ENCODE results near the gene ATP8B3. TPM values are rescaled to one million over a fixed set of nuclear protein-coding genes. Genes with fewer than 3 reads are reported as not detected.

Gene ATP8B3
- total and polyA plus RNA-seq, 9 of the 15 experiments (the other 6 are each of a cell fraction or from before 2014, with no cell fraction given) = 1.2 to 12.3 (median 3.8) TPM

DNA sequence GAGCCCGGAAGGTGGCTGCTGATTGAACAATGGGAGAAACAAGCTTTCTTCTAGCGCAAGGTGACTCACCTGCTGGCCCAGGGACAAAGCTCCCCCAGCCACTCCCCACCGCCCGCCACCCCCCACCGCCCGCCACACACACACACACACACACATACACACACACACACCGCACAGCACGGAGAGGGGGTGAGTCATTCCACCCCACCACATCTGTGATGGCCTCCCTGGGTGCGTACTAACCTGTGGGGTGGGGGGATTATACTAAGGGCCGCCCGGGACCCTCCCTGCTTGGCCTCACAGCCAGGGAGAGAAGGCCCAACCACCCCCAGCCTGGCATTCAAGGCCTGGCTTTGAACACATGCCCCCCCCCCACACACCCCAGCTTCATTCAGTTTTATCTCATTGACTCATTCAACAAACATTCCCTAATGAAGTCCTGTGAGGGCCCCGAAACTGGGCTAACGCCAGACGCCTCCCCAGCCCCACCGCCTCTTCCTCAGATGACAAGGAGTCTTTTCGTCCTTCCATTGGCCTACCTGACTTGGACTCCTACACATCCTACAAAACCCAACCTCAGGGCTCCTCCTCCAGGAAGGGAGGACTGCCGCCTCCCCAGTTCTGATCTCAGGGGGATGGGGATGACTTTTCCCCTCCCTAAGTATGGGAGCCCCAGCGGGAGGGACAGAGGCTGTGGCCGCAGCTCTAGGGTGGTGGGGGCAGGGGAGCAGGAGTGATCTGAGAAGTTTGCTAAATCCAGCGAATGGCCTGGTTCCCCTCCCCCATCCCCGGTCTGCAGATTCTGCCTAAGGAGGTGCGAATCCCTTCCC is 64.6 kb downstream of the ATP8B3 start (continued):
- TF ChIP-seq, protein P1, sequence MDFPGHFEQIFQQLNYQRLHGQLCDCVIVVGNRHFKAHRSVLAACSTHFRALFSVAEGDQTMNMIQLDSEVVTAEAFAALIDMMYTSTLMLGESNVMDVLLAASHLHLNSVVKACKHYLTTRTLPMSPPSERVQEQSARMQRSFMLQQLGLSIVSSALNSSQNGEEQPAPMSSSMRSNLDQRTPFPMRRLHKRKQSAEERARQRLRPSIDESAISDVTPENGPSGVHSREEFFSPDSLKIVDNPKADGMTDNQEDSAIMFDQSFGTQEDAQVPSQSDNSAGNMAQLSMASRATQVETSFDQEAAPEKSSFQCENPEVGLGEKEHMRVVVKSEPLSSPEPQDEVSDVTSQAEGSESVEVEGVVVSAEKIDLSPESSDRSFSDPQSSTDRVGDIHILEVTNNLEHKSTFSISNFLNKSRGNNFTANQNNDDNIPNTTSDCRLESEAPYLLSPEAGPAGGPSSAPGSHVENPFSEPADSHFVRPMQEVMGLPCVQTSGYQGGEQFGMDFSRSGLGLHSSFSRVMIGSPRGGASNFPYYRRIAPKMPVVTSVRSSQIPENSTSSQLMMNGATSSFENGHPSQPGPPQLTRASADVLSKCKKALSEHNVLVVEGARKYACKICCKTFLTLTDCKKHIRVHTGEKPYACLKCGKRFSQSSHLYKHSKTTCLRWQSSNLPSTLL (IDR thresholded peaks at IDR 0.05) = no peak
- TF ChIP-seq RFX5 (IDR thresholded peaks at IDR 0.05; ENCODE audit: low read depth, low read length) = no peak
- TF ChIP-seq MAX (CRISPR knock-in tag; IDR thresholded peaks at IDR 0.05) = peak; percentile 17; the same call in 1 of the 2 replicates
- TF ChIP-seq YY1 (IDR thresholded peaks at IDR 0.05; ENCODE audit: borderline replicate concordance in 1 of 3, control insufficient read depth in 1 of 3, extremely low read depth in 1 of 3, insufficient read depth in 3 of 3, insufficient read length in 1 of 3, insufficient replicate concordance in 2 of 3, low read depth in 1 of 3, low read length in 2 of 3) = peak in 2 of 3 experiments; percentile 39 to 70
- TF ChIP-seq XRCC3 (IDR thresholded peaks at IDR 0.05) = no peak
- no peak for TF ChIP-seq GATA2 (CRISPR knock-in tag; IDR thresholded peaks at IDR 0.05)
- TF ChIP-seq TAF9B (IDR thresholded peaks at IDR 0.05; ENCODE audit: partially characterized antibody) = no peak
- no peak for TF ChIP-seq MAFG (tag; conservative IDR thresholded peaks at IDR 0.05)
- TF ChIP-seq ZNF586 (CRISPR knock-in tag; conservative IDR thresholded peaks at IDR 0.05) = no peak
- TF ChIP-seq, protein P2, sequence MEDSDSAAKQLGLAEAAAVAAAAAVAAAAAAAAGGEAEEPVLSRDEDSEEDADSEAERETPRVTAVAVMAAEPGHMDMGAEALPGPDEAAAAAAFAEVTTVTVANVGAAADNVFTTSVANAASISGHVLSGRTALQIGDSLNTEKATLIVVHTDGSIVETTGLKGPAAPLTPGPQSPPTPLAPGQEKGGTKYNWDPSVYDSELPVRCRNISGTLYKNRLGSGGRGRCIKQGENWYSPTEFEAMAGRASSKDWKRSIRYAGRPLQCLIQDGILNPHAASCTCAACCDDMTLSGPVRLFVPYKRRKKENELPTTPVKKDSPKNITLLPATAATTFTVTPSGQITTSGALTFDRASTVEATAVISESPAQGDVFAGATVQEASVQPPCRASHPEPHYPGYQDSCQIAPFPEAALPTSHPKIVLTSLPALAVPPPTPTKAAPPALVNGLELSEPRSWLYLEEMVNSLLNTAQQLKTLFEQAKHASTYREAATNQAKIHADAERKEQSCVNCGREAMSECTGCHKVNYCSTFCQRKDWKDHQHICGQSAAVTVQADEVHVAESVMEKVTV (CRISPR knock-in tag; IDR thresholded peaks at IDR 0.05) = 0 out of 2 replicates have a peak, but pooled peaks have one; percentile 27
- TF ChIP-seq, protein P3, sequence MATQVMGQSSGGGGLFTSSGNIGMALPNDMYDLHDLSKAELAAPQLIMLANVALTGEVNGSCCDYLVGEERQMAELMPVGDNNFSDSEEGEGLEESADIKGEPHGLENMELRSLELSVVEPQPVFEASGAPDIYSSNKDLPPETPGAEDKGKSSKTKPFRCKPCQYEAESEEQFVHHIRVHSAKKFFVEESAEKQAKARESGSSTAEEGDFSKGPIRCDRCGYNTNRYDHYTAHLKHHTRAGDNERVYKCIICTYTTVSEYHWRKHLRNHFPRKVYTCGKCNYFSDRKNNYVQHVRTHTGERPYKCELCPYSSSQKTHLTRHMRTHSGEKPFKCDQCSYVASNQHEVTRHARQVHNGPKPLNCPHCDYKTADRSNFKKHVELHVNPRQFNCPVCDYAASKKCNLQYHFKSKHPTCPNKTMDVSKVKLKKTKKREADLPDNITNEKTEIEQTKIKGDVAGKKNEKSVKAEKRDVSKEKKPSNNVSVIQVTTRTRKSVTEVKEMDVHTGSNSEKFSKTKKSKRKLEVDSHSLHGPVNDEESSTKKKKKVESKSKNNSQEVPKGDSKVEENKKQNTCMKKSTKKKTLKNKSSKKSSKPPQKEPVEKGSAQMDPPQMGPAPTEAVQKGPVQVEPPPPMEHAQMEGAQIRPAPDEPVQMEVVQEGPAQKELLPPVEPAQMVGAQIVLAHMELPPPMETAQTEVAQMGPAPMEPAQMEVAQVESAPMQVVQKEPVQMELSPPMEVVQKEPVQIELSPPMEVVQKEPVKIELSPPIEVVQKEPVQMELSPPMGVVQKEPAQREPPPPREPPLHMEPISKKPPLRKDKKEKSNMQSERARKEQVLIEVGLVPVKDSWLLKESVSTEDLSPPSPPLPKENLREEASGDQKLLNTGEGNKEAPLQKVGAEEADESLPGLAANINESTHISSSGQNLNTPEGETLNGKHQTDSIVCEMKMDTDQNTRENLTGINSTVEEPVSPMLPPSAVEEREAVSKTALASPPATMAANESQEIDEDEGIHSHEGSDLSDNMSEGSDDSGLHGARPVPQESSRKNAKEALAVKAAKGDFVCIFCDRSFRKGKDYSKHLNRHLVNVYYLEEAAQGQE (IDR thresholded peaks at IDR 0.05; ENCODE audit: borderline replicate concordance) = no peak
- TF ChIP-seq, protein P3 (CRISPR knock-in tag; IDR thresholded peaks at IDR 0.05; ENCODE audit: low read depth) = no peak
- TF ChIP-seq SPI1 (IDR thresholded peaks at IDR 0.05; ENCODE audit: borderline replicate concordance, low read depth, low read length) = no peak
